Stimulated activated CD4-positive, alpha-beta T cell treated with anti-CD3 and anti-CD28 coated beads, Interleukin-12 subunit alpha, Interleukin-12 subunit beta, amount 100 ng/mL, for 48 hours (primary cell): ENCODE results near the gene IFNL4.
"Not testable (repeated sequence)": the region's sequence is repeated elsewhere in the genome, so short reads cannot be mapped to it uniquely, and the experiment has no call there.

ENCODE experiments used
- DNase-seq, 3 donors: peaks; one replicate each; pipeline ENCODE4 v3.0.0-alpha.2; 2020; ENCODE audit warnings: low read depth in 2 of 3, low spot score in 1 of 3

The IFNL4 gene

DNA sequence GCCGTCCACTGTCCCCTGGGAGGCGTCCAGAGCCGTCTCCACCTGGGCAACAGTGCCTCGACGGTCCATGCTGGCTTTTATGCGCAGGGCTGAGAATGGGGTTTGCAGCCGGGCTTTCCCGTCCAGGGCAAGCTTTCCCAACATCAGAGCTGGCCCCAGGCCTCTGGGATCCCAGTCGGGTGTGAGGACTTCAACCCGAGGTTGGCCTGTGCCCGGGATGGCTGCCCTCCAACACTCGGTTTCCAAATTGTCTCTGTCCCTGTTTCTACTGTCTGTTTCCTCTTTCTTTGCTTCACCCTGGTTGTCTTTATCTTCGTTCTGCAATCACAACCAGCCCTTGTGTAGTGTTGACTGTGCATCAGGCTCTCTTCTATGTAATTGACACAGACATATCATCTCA is at the start of gene IFNL4:
IFNL4 (minus strand) TSS at position 51 of the 400 bp plus-strand sequence.
- DNase-seq, result no peak

- no peak for DNase-seq
Measured at GRCh38 chr19:39297931-39298634, 49.4 kb upstream of the IFNL4 start.

- DNase-seq, result no peak
Measured at GRCh38 chr19:39296906-39297305, 48.2 kb upstream of the IFNL4 start.

- DNase-seq, result no peak
Measured at GRCh38 chr19:39296055-39296645, 47.5 kb upstream of the IFNL4 start, which contains the start of gene IFNL1. IFNL1 (plus strand) TSS chr19:39296407; CDS start chr19:39296422, 15 bp downstream.

GRCh38 chr19:39293394-39293793 is 44.7 kb upstream of the IFNL4 start:
- no peak for DNase-seq

GRCh38 chr19:39284032-39284431 is 35.4 kb upstream of the IFNL4 start:
- DNase-seq, result no peak

GRCh38 chr19:39282021-39282420 is 33.4 kb upstream of the IFNL4 start:
- DNase-seq, result no peak

- DNase-seq, result no peak
Measured at GRCh38 chr19:39277598-39277997, 28.9 kb upstream of the IFNL4 start.

DNA sequence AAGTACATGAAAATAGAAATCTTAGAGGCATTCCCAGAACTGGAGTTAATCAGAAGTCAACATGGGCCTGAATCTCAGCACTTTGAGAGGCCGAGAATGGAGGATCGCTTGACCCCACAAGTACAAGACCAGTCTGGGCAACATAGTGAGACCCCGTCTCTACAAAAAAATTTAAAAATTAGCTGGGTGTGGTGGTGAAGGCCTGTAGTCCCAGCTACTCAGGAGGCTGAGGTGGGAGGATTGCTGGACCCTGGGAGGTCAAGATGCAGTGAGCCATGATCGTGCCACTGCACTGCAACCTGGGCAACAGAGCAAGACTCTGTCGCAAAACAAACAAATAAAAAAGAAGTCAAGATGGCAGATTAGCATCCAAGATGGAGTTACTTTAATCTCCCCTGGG is 28.1 kb upstream of the IFNL4 start:
- DNase-seq, result no peak

GRCh38 chr19:39275578-39275977 is 26.9 kb upstream of the IFNL4 start:
- no peak for DNase-seq

DNA sequence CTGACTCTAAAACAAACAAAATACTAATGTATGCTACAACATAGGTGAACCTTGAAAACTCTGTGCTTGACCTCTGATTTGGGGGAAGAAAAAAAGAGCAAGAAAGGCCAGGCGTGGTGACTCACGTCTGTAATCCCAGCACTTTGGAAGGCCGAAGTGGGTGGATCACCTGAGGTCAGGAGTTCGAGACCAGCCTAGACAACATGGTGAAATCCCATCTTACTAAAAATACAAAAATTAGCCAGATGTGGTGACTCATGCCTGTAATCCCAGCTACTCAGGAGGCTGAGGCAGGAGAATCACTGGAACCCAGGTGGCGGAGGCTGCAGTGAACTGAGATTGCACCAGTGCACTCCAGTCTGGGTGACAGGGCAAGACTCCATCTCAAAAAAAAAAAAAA is 25.2 kb upstream of the IFNL4 start:
- DNase-seq, result not testable (repeated sequence)

- DNase-seq, result no peak
Measured at GRCh38 chr19:39270036-39270871, 21.6 kb upstream of the IFNL4 start.

DNA sequence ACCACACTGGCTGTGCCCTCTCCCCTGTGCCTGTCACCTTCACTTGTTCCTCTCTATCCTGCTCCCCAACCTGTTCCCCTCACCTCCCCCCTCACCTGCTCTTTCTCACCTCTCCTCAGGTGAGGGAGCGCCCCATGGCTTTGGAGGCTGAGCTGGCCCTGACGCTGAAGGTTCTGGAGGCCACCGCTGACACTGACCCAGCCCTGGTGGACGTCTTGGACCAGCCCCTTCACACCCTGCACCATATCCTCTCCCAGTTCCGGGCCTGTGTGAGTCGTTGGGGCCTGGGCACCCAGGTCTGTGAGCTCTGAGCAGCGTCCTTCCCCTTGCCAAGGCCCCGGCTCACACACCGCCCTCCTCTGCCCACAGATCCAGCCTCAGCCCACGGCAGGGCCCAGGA is 20.7 kb upstream of the IFNL4 start:
- DNase-seq, result not testable (repeated sequence)

- not testable (repeated sequence) for DNase-seq
Measured at GRCh38 chr19:39268531-39269223, 20.0 kb upstream of the IFNL4 start.

GRCh38 chr19:39268085-39268484 is 19.4 kb upstream of the IFNL4 start, which contains the start of gene IFNL2:
IFNL2 (plus strand) TSS chr19:39268396; CDS start chr19:39268569, 173 bp downstream.
- DNase-seq, result not testable (repeated sequence)

- no peak for DNase-seq
Measured at GRCh38 chr19:39265321-39265916, 16.8 kb upstream of the IFNL4 start.

DNA sequence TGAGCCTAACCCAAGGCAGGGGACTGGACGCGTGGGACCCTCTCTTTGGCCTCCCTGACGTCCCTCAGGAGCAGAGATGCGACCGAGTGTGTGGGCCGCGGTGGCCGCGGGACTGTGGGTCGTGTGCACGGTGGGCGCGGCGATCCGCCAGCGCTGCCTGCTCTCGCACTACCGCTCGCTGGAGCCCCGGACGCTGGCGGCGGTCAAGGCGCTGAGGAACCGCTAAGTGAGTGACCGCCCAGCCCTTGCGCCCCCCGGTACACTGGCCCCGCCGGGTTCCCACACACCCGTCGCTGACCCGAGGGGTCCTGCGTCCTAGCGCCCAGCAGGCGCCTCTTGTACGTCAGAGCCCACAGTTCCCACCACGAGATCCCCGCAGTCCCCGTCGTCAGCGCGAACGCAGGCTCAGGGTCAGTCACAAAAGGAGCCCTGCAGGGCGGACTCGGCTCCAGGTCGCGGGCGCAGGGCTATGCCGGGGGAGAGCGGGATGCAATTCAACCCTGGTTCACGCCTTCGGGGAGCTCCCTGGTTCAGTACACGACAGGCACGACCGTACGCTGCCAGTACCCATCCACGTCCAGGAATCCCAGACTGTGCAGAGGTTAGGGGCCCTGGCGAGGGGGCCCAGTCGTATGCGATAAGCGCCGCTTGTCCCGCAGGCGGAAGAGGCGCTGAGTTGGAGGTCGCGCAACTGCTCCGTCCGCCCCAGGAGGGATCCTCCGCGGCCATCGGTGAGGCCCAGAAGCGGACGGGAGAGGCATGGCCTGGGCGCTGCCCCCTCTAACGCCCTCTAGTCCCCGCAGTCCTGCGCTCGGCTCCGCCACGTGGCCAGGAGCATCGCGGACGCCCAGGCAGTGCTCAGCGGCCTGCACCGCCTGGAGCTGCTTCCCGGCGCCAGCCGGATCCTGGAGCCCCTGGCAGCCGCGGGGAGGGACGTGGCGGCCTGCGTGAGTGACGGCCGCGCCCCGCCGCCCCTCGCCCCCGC is 15.9 kb upstream of the IFNL4 start:
- no peak for DNase-seq

DNA sequence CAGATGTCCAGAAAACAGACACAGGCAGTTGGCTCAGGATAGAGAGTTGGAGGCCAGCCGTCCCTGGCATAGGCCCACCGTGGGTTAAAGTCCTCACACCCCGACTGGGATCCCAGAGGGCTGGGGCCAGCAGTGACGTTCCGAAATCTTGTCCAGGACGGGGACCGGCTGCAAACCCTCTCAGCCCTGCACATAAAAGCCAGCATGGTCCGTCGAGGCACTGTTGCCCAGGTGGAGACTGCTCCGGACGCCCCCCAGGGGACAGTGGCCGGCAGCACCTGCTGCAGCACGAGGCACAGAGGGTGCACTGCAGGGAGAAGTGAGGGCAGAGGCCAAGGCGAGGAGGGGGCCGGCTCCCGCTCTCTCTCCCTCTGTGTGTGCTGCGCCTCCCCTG is 15.3 kb upstream of the IFNL4 start:
- no peak for DNase-seq

- no peak for DNase-seq
Measured at GRCh38 chr19:39262496-39262895, 13.8 kb upstream of the IFNL4 start.

DNA sequence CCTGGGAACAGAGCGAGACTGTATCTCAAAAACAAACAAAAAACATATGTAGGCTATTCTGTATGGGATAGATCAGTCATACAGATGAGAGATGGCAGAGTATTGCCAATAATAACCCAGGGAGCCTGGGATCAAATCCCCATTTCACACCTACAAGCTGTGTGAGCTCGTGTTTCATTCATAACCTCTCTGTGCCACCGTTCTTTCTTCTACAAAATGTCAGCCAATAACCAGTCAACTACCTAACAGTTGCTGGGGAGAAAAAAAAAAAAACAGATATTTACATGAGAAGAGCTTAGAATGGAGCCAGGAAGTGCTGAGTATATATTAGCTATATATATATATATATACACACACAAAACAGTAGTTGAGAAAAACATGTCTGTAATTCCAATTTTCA is 13.0 kb upstream of the IFNL4 start:
- DNase-seq, result no peak
